H1 (cell line): ENCODE measurements around the gene GSE1. TPM values are rescaled to one million over a fixed set of nuclear protein-coding genes. Genes with fewer than 3 reads are reported as not detected.

Experiments
- CTCF ChIA-PET: fragments of 300-600 bp; sonication (Branson Sonifier 250); formaldehyde crosslinking; loops from one replicate; lab custom pipeline; 2021; ENCODE audit not compliant: partially characterized antibody; lab: Charles Lee
- POLR2A ChIA-PET: fragments of 300-600 bp; sonication (Branson Sonifier 250); formaldehyde crosslinking; loops from one replicate; lab custom pipeline; 2021; ENCODE audit warnings: inconsistent platforms; ENCODE audit not compliant: partially characterized antibody; lab: Charles Lee
- DNase-seq, 2 experiments: peaks; one replicate each; pipeline versions ENCODE4 v3.0.0 to v3.0.0-alpha.2; 2010 to 2022; ENCODE audit warnings: low spot score in 2 of 2, low read depth in 1 of 2, mixed read lengths in 1 of 2
- FAIRE-seq: peaks from 2 replicates; lab custom pipeline; 2011; peaks lifted over from hg19 to GRCh38; lab: Jason Lieb, UNC
- H2AFZ ChIP-seq: 2 replicates; pipeline ENCODE4 v1.8.1; 2012; ENCODE audit warnings: low read length, inconsistent platforms
- H2AK5ac ChIP-seq: 2 replicates; pipeline ENCODE4 v1.6.1; 2013; ENCODE audit warnings: low read depth, low read length
- H2BK120ac ChIP-seq: replicated peaks from 2 replicates; pipeline ENCODE3; 2013; ENCODE audit warnings: low read depth, low read length, inconsistent platforms
- H2BK12ac ChIP-seq: 2 replicates; pipeline ENCODE4 v1.6.1; 2013; ENCODE audit warnings: low read depth, low read length
- H2BK15ac ChIP-seq: 2 replicates; pipeline ENCODE4 v1.6.1; 2013; ENCODE audit warnings: low read length
- H2BK20ac ChIP-seq: 2 replicates; pipeline ENCODE4 v1.6.1; 2013; ENCODE audit warnings: low read length
- H2BK5ac ChIP-seq: 2 replicates; pipeline ENCODE4 v1.6.1; 2013; ENCODE audit warnings: low read depth, low read length
- H3K14ac ChIP-seq: 2 replicates; pipeline ENCODE4 v1.6.1; 2013; ENCODE audit warnings: inconsistent platforms; ENCODE audit not compliant: insufficient read length
- H3K18ac ChIP-seq: 2 replicates; pipeline ENCODE4 v1.6.1; 2013; ENCODE audit warnings: low read length; ENCODE audit errors: extremely low read depth
- H3K23ac ChIP-seq: 2 replicates; pipeline ENCODE4 v1.6.1; 2013; ENCODE audit warnings: inconsistent platforms; ENCODE audit not compliant: insufficient read length
- H3K23me2 ChIP-seq: 2 replicates; pipeline ENCODE4 v1.6.1; 2013; ENCODE audit warnings: low read depth, low read length
- H3K27ac ChIP-seq: 2 replicates; pipeline ENCODE4 v1.6.1; 2011; ENCODE audit warnings: low read depth, low read length, inconsistent platforms
- H3K27me3 ChIP-seq, 4 experiments: replicated peaks in 1 of 4; 1 replicate in 1 of 4; 2 replicates in 3 of 4; pipeline versions ENCODE4 v1.6.1 to v1.8.1; 2011 to 2013; ENCODE audit warnings: low read length in 3 of 4, mild to moderate bottlenecking in 3 of 4, inconsistent platforms in 2 of 4, mixed read lengths in 2 of 4, moderate library complexity in 1 of 4; ENCODE audit not compliant: control insufficient read depth in 3 of 4, insufficient read depth in 3 of 4; ENCODE audit errors: extremely low read depth in 1 of 4
- H3K36me3 ChIP-seq, 4 experiments: 2 replicates each; pipeline versions ENCODE4 v1.6.1 to v1.8.1; 2011 to 2013; ENCODE audit warnings: mild to moderate bottlenecking in 4 of 4, low read length in 3 of 4, moderate library complexity in 2 of 4, control low read depth in 1 of 4, inconsistent platforms in 1 of 4; ENCODE audit not compliant: insufficient read depth in 4 of 4, control insufficient read depth in 2 of 4
- H3K4ac ChIP-seq: replicated peaks from 2 replicates; pipeline ENCODE3; 2013; ENCODE audit warnings: low read length, low read depth, mixed read lengths, inconsistent platforms; ENCODE audit not compliant: insufficient read length
- H3K4me1 ChIP-seq, 4 experiments: replicated peaks in 1 of 4; 1 replicate in 1 of 4; 2 replicates in 3 of 4; pipeline versions ENCODE4 v1.6.1 to v1.8.1; 2011 to 2013; ENCODE audit warnings: low read length in 3 of 4, inconsistent platforms in 2 of 4, mixed read lengths in 1 of 4; ENCODE audit not compliant: insufficient read depth in 4 of 4, control insufficient read depth in 3 of 4
- H3K4me2 ChIP-seq, 2 experiments: 2 replicates each; pipeline versions ENCODE4 v1.6.1 to v1.8.1; 2011 to 2013; ENCODE audit warnings: low read depth in 2 of 2, low read length in 2 of 2, control low read depth in 1 of 2, inconsistent platforms in 1 of 2, mild to moderate bottlenecking in 1 of 2; ENCODE audit not compliant: insufficient read depth in 1 of 2
- H3K4me3 ChIP-seq, 4 experiments: fragments of 200-600, 300-600 bp in 1 of 4; sonication (generic), shearing (Covaris generic), sonication (Bioruptor Twin) in 1 of 4; 2 replicates each; pipeline versions ENCODE4 v1.5.1 to v1.8.1; 2011 to 2016; ENCODE audit warnings: low read length in 4 of 4, low read depth in 3 of 4, control low read depth in 2 of 4, inconsistent platforms in 2 of 4, mild to moderate bottlenecking in 2 of 4, mixed read lengths in 1 of 4, moderate library complexity in 1 of 4; ENCODE audit not compliant: insufficient read depth in 2 of 4; ENCODE audit errors: extremely low read depth in 1 of 4
- H3K56ac ChIP-seq: replicated peaks from 2 replicates; pipeline ENCODE3; 2013; ENCODE audit warnings: low read depth, mild to moderate bottlenecking, mixed read lengths, low read length, inconsistent platforms; ENCODE audit not compliant: insufficient read length
- H3K79me1 ChIP-seq: 2 replicates; pipeline ENCODE4 v1.6.1; 2013; ENCODE audit warnings: low read depth, low read length, control low read depth
- H3K79me2 ChIP-seq, 2 experiments: 2 replicates each; pipeline versions ENCODE4 v1.6.1 to v1.8.1; 2012 to 2013; ENCODE audit warnings: low read length in 2 of 2, mild to moderate bottlenecking in 2 of 2, inconsistent platforms in 1 of 2; ENCODE audit not compliant: insufficient read depth in 2 of 2, control insufficient read depth in 1 of 2
- H3K9ac ChIP-seq, 4 experiments: replicated peaks in 1 of 4; 1 replicate in 1 of 4; 2 replicates in 3 of 4; pipeline versions ENCODE4 v1.6.1 to v1.8.1; 2011 to 2013; ENCODE audit warnings: low read depth in 3 of 4, low read length in 3 of 4, control low read depth in 2 of 4, mild to moderate bottlenecking in 2 of 4, moderate library complexity in 2 of 4, inconsistent platforms in 1 of 4; ENCODE audit errors: extremely low read depth in 1 of 4
- H3K9me3 ChIP-seq, 2 experiments: 2 replicates each; pipeline versions ENCODE4 v1.6.1 to v1.8.1; 2012 to 2013; ENCODE audit warnings: mild to moderate bottlenecking in 2 of 2, moderate library complexity in 2 of 2, control low read depth in 1 of 2, inconsistent platforms in 1 of 2, low read depth in 1 of 2, low read length in 1 of 2, mixed read lengths in 1 of 2; ENCODE audit not compliant: insufficient read depth in 2 of 2
- H4K20me1 ChIP-seq, 2 experiments: replicated peaks in 1 of 2; 2 replicates each; pipeline versions ENCODE3 to v1.8.1; 2011 to 2013; ENCODE audit warnings: inconsistent platforms in 2 of 2, low read length in 2 of 2, mild to moderate bottlenecking in 1 of 2; ENCODE audit not compliant: insufficient read depth in 2 of 2, control insufficient read depth in 1 of 2
- H4K5ac ChIP-seq: 2 replicates; pipeline ENCODE4 v1.6.1; 2013; ENCODE audit warnings: low read length, low read depth, mixed read lengths, inconsistent platforms; ENCODE audit not compliant: insufficient read length
- H4K8ac ChIP-seq: 2 replicates; pipeline ENCODE4 v1.8.0; 2013; ENCODE audit warnings: mild to moderate bottlenecking, moderate library complexity, low read length, inconsistent platforms; ENCODE audit not compliant: insufficient read depth; ENCODE audit errors: extremely low read depth
- H4K91ac ChIP-seq: replicated peaks from 2 replicates; pipeline ENCODE3; 2013; ENCODE audit warnings: low read length, mixed read lengths, inconsistent platforms; ENCODE audit not compliant: insufficient read length
- EGR1 ChIP-seq: IDR thresholded peaks from 2 replicates; pipeline ENCODE4 v1.6.1; 2011; ENCODE audit warnings: low read depth, low read length, borderline replicate concordance
- GTF2F1 ChIP-seq: IDR thresholded peaks from 2 replicates; pipeline ENCODE4 v1.6.1; 2012; ENCODE audit warnings: low read depth, low read length, improper control_type of control experiment, borderline replicate concordance
- KDM4A ChIP-seq: IDR thresholded peaks from one replicate; pipeline ENCODE4 v1.7.1; 2012; ENCODE audit warnings: low read depth, mild to moderate bottlenecking, moderate library complexity, low read length, inconsistent platforms; ENCODE audit not compliant: severe bottlenecking
- MAX ChIP-seq: IDR thresholded peaks from 2 replicates; pipeline ENCODE4 v1.6.1; 2012; ENCODE audit warnings: inconsistent platforms
- SP2 ChIP-seq: IDR thresholded peaks from 2 replicates; pipeline ENCODE4 v1.6.1; 2012; ENCODE audit warnings: mild to moderate bottlenecking, low read length, inconsistent platforms
- TAF7 ChIP-seq: optimal IDR thresholded peaks from 2 replicates; pipeline ENCODE3; 2011; ENCODE audit warnings: low read depth, mild to moderate bottlenecking, inconsistent platforms, low read length, moderate library complexity, borderline replicate concordance
- WGBS, 2 experiments: shearing (Covaris generic) in 1 of 2; methylation state at CpG; one replicate each; pipeline versions ENCODE4 v1.1.6 to v1.1.7; 2013 to 2015; ENCODE audit warnings: low lambda C conversion rate in 2 of 2, mixed read lengths in 2 of 2, inconsistent platforms in 1 of 2, low coverage in 1 of 2, missing lambda C conversion rate in 1 of 2; ENCODE audit not compliant: insufficient replicate concordance in 2 of 2, insufficient coverage in 1 of 2, insufficient read length in 1 of 2; ENCODE audit errors: extremely low coverage in 1 of 2, missing lambda C conversion rate in 1 of 2; 5-methylcytosine and 5-hydroxymethylcytosine counted together
- polyA plus RNA-seq, 7 experiments: library from polyadenylated mRNA; depleted of rRNA in 3 of 7; stranded (reverse) in 5 of 7; unstranded in 2 of 7; fragments of >200 nt in 5 of 7; fragments of 200-250 nt in 2 of 7; gene quantifications; 1 replicate in 5 of 7; 2 replicates in 1 of 7; 4 replicates in 1 of 7; pipeline versions ENCODE4 v1.2.1 to v1.2.3, GENCODE V29; 2011 to 2013; ENCODE audit warnings: missing spikeins in 2 of 7, mixed read lengths in 2 of 7
- total RNA-seq: library from RNA; stranded (reverse); fragmentation: NEBNext Ultra II Directional; extraction: Animal tissue kit (Norgen Biotek cat#: 25700); gene quantifications from 2 replicates; pipeline ENCODE4 v1.2.1, GENCODE V29; 2021
- TF ChIP-seq, protein P1 (sequence below): IDR thresholded peaks from 2 replicates; pipeline ENCODE4 v1.6.1; 2012; ENCODE audit warnings: inconsistent platforms

Gene GSE1
- total and polyA plus RNA-seq, 2 of the 8 experiments (the other 6 are each of a cell fraction or from before 2014, with no cell fraction given), result 26.0 to 65.6 TPM

DNA sequence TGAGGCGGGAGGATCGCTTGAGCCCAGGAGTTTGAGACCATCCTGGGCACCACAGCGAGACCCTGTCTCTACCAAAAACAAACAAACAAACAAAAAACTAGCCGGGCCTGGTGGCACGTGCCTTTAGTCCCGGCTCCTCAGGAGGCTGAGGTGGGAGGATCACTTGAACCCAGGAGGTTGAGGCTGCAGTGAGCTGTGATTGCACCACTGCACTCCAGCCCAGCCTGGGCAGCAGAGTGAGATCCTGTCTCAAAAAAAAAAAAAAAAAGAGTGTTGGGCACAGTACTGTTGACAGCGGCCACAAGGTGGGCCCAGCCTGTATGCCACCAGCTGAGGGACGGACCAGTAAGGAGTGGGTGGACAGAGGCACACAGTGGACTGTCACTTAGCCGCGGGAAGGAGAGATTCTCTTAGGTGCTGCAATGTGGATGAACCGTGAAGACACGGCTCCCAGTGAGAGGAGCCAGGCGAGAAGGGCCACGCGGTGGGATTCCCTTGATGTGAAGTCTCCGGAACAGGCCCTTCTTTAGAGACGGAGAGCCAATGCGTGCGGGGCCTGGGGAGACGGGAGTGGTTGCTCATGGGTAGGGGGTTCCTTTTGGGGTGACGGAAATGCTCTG is 31.1 kb downstream of the GSE1 start:
- no peak overlapping the region for H3K27ac ChIP-seq
- no peak overlapping the region for H2BK12ac ChIP-seq
- no peak overlapping the region for H3K14ac ChIP-seq
- no peak overlapping the region for H2BK5ac ChIP-seq
- no peak overlapping the region for H2BK20ac ChIP-seq
- H3K4ac ChIP-seq, result no peak overlapping the region
- TF ChIP-seq, protein P1, sequence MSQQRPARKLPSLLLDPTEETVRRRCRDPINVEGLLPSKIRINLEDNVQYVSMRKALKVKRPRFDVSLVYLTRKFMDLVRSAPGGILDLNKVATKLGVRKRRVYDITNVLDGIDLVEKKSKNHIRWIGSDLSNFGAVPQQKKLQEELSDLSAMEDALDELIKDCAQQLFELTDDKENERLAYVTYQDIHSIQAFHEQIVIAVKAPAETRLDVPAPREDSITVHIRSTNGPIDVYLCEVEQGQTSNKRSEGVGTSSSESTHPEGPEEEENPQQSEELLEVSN, result no peak
- TF ChIP-seq SP2 (no peak), GTF2F1 (no peak), TAF7 (no peak), EGR1 (no peak), MAX (no peak), KDM4A (no peak)
- no peak overlapping the region for H3K9ac ChIP-seq
- peaks cover 26 to 55% of the 10 kb centered on the region in 2 experiments for H4K20me1 ChIP-seq
- no peak overlapping the region for H3K18ac ChIP-seq
- peaks cover 0 to 1% (median 0%) of the 10 kb centered on the region in 4 experiments; a peak in 2 of 7 replicates for H3K4me1 ChIP-seq
- H2AK5ac ChIP-seq, result no peak overlapping the region
- no peak overlapping the region for H3K56ac ChIP-seq
- H3K23me2 ChIP-seq, result no peaks in the 10 kb centered on the region
- no peaks in the 10 kb centered on the region for H3K9me3 ChIP-seq
- H2BK15ac ChIP-seq, result no peak overlapping the region
- ChIA-PET CTCF (interaction anchor here (1.0 to 2.9 kb wide), 8 partner anchors 9 to 228 kb away, joined by 3 to 10 read pairs (median 4); no protein-coding TSS in a partner anchor), POLR2A (interaction anchor here (1.1 kb wide), 1 partner anchor 19 kb away, joined by 3 read pairs; no protein-coding TSS in a partner anchor)
- no peak overlapping the region for H2BK120ac ChIP-seq
- 91% methylated on average over 19 of the region's 21 CpGs; no CpG with 5 or more reads in 1 of the 2 experiments for WGBS, 2 experiments
- peaks cover 2 to 12% (median 3%) of the 10 kb centered on the region in 4 experiments; a peak in 6 of 8 replicates for H3K36me3 ChIP-seq
- no peaks in the 10 kb centered on the region for H3K27me3 ChIP-seq
- no peak overlapping the region for H4K5ac ChIP-seq
- no peak overlapping the region for H4K91ac ChIP-seq
- no peak for FAIRE-seq
- H4K8ac ChIP-seq, result no peak overlapping the region; the same call in 1 of the 2 replicates
- no peak overlapping the region for H3K4me2 ChIP-seq
- DNase-seq, result no peak
- H3K23ac ChIP-seq, result no peak overlapping the region
- H3K79me2 ChIP-seq, result peaks cover 0 to 71% of the 10 kb centered on the region in 2 experiments; a peak in 3 of 4 replicates
- H2AFZ ChIP-seq, result no peak overlapping the region
- peaks cover 18% of the 10 kb centered on the region for H3K79me1 ChIP-seq
- no peak overlapping the region for H3K4me3 ChIP-seq
